ENCODE data around the gene NHS. TPM values are rescaled to one million over a fixed set of nuclear protein-coding genes. Genes with fewer than 3 reads are reported as not detected.
A peak's percentile ranks its signal among the peaks of the same experiment; 100 is the strongest.

The NHS gene
- total RNA-seq, 1 donor from 2014 or later = 8.3 TPM

DNA sequence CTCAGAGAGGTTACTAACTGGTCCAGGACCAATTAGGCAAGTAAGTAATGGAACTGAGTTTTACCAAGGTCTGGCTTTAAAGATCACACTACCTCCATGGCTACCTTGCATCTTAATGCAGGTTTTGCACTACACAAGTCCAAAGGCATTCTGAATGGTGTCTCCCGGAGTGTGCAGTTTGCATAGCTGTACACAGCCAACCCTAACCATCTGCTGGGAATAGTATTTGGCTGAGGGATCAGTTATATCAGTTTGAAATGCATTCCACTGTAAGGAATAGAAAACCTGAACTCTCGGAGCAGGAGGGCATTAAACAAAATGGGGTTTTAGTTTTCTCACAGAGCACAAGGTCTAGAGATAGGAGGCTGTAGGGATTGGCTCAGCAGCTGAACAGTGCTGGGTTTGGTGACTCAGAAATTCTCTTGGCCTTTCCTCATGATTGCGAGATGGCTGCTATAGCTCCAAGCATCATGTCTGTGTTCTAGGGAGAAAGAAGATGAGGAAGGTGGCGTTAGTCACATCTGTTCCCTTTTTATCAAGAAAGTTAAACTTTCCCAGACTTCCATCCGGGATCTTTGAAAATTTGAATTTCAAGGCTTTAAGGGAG is 177.1 kb downstream of the NHS start:
- TF ChIP-seq, protein P1, sequence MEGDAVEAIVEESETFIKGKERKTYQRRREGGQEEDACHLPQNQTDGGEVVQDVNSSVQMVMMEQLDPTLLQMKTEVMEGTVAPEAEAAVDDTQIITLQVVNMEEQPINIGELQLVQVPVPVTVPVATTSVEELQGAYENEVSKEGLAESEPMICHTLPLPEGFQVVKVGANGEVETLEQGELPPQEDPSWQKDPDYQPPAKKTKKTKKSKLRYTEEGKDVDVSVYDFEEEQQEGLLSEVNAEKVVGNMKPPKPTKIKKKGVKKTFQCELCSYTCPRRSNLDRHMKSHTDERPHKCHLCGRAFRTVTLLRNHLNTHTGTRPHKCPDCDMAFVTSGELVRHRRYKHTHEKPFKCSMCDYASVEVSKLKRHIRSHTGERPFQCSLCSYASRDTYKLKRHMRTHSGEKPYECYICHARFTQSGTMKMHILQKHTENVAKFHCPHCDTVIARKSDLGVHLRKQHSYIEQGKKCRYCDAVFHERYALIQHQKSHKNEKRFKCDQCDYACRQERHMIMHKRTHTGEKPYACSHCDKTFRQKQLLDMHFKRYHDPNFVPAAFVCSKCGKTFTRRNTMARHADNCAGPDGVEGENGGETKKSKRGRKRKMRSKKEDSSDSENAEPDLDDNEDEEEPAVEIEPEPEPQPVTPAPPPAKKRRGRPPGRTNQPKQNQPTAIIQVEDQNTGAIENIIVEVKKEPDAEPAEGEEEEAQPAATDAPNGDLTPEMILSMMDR (IDR thresholded peaks at IDR 0.05; ENCODE audit: unreplicated experiment) = no peak
- no peaks in the 10 kb centered on the region for H3K9me3 Mint-ChIP-seq
- peaks cover 9% of the 10 kb centered on the region for H3K27me3 Mint-ChIP-seq (ENCODE audit: low read depth)
- H3K4me1 Mint-ChIP-seq = peaks cover 47% of the 10 kb centered on the region
- H3K4me3 Mint-ChIP-seq = no peak overlapping the region
- no peak overlapping the region for H3K27ac Mint-ChIP-seq
- no peak for DNase-seq (ENCODE audit: low spot score in 2 of 2, unreplicated experiment in 2 of 2)
- H3K36me3 Mint-ChIP-seq = no peaks in the 10 kb centered on the region

DNA sequence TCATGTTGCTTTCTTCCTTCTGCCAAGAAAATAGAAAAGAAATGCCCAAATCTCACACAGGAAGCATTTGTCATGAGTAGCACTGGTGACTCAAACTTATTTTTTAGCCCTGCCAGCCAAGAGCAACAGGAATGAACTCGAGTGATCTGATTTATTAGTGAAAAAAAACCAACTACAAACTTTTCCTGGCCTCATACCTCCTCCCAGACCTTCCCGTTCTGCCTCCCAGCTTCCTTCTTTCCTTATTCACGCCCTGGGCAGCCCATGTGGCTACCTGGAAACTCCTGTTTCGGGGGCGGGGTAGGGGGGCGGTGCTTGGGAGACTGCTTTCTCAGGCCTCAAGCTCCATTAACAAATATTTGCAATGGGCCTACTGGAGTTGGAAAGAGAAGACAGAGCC is 178.5 kb downstream of the NHS start:
- no peak overlapping the region for H3K4me3 Mint-ChIP-seq
- TF ChIP-seq, protein P1 (IDR thresholded peaks at IDR 0.05; ENCODE audit: unreplicated experiment) = no peak
- no peaks in the 10 kb centered on the region for H3K36me3 Mint-ChIP-seq
- no peak overlapping the region for H3K27ac Mint-ChIP-seq
- peaks cover 36% of the 10 kb centered on the region for H3K4me1 Mint-ChIP-seq
- peaks cover 9% of the 10 kb centered on the region for H3K27me3 Mint-ChIP-seq (ENCODE audit: low read depth)
- no peak for DNase-seq (ENCODE audit: low spot score in 2 of 2, unreplicated experiment in 2 of 2)
- no peaks in the 10 kb centered on the region for H3K9me3 Mint-ChIP-seq

DNA sequence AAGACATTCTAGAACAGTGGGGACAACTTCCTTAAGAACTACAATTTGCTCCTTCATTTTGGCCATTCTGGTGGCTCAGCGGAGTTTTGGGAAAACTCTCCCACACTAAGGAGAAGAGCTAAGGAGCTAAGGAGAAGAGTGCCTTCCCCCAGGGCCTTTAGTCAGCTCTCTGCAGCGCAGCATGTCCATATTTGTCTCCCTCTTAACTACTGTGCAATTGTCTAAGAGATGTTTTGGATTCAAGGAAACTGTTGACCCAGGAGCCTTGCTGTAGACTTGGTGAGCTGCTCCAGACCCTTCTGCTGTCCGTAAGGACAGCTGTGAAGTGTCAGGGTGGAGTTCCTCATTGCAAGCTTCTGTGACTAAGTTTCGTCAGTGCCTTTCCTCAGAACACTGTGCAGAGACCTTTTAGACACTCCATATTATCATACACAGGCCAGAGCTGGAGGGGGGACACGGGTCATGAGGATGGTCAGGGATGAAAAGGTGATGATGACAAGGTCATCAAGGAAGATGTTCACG is 179.0 kb downstream of the NHS start:
- H3K27ac Mint-ChIP-seq = no peak overlapping the region
- TF ChIP-seq, protein P1 (IDR thresholded peaks at IDR 0.05; ENCODE audit: unreplicated experiment) = no peak
- no peaks in the 10 kb centered on the region for H3K9me3 Mint-ChIP-seq
- H3K36me3 Mint-ChIP-seq = no peaks in the 10 kb centered on the region
- peaks cover 9% of the 10 kb centered on the region for H3K27me3 Mint-ChIP-seq (ENCODE audit: low read depth)
- DNase-seq (ENCODE audit: low spot score in 2 of 2, unreplicated experiment in 2 of 2) = no peak
- H3K4me3 Mint-ChIP-seq = no peak overlapping the region
- H3K4me1 Mint-ChIP-seq = peaks cover 32% of the 10 kb centered on the region

DNA sequence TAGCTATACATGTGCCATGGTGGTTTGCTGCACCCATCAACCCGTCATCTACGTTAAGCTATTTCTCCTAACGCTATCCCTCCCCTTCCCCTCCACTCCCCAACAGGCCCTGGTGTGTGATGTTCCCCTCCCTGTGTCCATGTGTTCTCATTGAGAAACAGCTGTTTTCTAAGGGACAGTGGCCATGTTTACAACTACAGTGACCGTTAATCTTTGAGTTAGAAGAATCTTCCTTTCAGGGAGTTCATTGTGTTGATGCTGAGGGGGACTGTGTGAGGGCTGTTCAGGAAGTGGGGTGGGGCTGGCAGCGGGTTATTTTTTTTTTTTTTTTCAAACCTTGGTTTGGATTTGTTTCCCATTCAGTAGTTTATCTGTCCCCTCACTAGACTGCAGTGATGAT is 179.9 kb downstream of the NHS start:
- H3K4me1 Mint-ChIP-seq = peaks cover 32% of the 10 kb centered on the region
- peaks cover 5% of the 10 kb centered on the region for H3K27me3 Mint-ChIP-seq (ENCODE audit: low read depth)
- DNase-seq (ENCODE audit: low spot score in 2 of 2, unreplicated experiment in 2 of 2) = no peak
- H3K9me3 Mint-ChIP-seq = no peaks in the 10 kb centered on the region
- TF ChIP-seq, protein P1 (IDR thresholded peaks at IDR 0.05; ENCODE audit: unreplicated experiment) = no peak
- H3K4me3 Mint-ChIP-seq = no peak overlapping the region
- no peaks in the 10 kb centered on the region for H3K36me3 Mint-ChIP-seq
- no peak overlapping the region for H3K27ac Mint-ChIP-seq

DNA sequence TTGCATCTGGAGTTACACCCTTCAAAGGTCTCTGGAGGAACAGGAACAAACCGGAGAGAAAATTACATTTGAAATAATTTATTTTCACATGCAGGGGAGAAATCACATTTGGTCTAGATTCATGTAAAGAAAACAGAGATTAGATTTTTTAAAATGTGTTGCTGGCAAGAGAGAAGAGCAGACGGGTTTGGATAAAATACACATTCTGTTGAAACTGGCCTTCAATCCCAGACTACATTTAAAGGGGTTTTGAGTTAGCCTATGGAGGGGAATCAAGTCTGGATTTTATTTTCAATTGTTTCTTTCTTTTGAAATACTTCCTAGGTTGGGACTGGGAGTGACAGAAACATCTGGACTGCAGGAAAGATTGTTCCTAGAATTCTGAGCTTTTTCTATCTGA is 180.8 kb downstream of the NHS start:
- H3K4me3 Mint-ChIP-seq = no peak overlapping the region
- TF ChIP-seq, protein P1 (IDR thresholded peaks at IDR 0.05; ENCODE audit: unreplicated experiment) = no peak
- no peaks in the 10 kb centered on the region for H3K9me3 Mint-ChIP-seq
- peaks cover 2% of the 10 kb centered on the region for H3K27me3 Mint-ChIP-seq (ENCODE audit: low read depth)
- H3K36me3 Mint-ChIP-seq = no peaks in the 10 kb centered on the region
- no peak for DNase-seq (ENCODE audit: low spot score in 2 of 2, unreplicated experiment in 2 of 2)
- H3K27ac Mint-ChIP-seq = peak overlapping the region; percentile 73
- peaks cover 39% of the 10 kb centered on the region for H3K4me1 Mint-ChIP-seq

Measured in mesothelial cell of epicardium (in vitro differentiated cells).